GM10266 (cell line): ENCODE measurements around the gene SNRPD3.

Source experiments
- DNase-seq: peaks from one replicate; pipeline ENCODE4 v3.0.0; 2012; ENCODE audit errors: extremely low spot score
- TF ChIP-seq, protein P1 (sequence below): IDR thresholded peaks from 2 replicates; pipeline ENCODE4 v1.5.1; 2012; ENCODE audit warnings: mild to moderate bottlenecking, low read depth; ENCODE audit not compliant: control insufficient read depth, insufficient read depth; ENCODE audit errors: missing control alignments

SNRPD3 gene

DNA sequence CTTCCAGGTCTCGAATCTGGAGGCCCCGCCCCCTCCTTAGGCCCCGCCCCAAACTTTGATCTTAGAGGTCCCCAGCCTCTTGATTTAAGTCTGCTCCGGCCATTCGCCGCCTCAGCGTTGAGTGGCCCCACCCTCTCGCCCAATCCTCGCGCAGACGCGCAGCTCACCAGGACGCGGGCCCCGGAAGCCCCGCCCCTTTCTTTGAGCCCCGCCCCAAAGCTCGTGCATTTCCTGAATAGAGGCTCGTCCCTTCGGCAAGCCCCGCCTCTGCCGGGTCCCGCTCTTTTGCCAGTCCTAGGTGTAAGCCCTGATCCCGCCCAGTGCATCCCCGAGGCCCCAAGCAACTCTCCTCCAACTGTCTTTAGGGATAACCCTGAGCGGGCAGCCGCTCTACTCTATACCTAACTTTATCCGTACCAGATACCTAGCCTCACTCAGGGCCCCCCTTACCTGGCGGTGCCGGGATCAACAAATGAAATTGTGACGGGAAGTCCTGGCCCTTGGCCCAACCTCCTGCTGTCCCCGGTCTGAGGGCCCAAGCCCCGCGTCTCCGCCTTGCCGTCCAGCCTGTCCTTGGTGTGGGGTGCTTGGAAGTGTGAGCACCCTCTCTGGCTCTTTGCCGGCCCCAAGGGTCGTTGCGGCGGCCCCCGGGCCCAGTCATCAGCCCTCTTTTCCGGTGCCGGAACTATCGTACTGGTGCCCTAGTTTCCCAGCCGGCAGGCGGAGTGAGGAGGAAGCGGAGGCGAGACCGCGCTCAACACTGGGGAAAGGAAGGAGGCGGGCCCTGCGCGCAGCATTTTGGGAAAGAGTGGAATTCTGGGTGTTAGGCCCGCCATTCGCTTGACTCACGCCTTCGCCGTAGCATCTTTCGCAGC, at the start of gene SNRPD3:
SNRPD3 (plus strand) TSS at position 835 of the 875 bp plus-strand sequence. CDS start 1,676 bp downstream, outside the sequence.
- DNase-seq: peak; percentile 99

DNA sequence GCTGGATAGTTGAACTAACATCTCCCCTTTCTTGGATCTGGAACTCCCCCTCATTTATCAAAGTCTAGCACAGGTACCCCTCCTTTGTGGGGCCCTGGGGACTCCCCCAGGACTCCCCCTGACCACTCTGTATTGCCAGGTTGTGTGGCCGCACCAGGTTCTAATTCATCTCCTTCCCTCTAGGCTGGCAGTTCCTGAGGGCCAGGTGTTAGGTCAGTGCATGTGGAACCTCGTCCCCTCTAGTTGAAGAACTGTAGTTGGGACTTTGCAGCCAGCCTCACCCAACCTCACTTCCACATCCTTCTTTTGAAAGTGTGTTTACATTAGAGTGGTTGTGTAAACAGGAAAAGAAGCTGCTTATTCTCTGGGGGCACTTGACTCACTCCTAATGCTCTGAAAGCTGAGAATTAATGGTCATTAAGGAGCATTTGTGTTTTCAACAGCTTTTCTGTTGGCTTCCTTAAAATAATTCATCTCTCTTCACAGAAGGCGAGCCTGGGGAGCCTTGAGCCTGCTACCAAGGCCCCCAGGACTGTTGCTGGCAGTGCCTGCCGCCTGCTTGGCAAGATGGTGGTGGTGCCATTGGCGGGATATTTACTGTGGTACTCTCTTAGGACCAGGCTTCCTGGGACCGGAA, 48.9 kb upstream of the SNRPD3 start:
- no peak for DNase-seq
- TF ChIP-seq, protein P1, sequence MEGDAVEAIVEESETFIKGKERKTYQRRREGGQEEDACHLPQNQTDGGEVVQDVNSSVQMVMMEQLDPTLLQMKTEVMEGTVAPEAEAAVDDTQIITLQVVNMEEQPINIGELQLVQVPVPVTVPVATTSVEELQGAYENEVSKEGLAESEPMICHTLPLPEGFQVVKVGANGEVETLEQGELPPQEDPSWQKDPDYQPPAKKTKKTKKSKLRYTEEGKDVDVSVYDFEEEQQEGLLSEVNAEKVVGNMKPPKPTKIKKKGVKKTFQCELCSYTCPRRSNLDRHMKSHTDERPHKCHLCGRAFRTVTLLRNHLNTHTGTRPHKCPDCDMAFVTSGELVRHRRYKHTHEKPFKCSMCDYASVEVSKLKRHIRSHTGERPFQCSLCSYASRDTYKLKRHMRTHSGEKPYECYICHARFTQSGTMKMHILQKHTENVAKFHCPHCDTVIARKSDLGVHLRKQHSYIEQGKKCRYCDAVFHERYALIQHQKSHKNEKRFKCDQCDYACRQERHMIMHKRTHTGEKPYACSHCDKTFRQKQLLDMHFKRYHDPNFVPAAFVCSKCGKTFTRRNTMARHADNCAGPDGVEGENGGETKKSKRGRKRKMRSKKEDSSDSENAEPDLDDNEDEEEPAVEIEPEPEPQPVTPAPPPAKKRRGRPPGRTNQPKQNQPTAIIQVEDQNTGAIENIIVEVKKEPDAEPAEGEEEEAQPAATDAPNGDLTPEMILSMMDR: no peak

More for the DNA sequence above, at the start of gene SNRPD3:
- TF ChIP-seq, protein P1: no peak

DNA sequence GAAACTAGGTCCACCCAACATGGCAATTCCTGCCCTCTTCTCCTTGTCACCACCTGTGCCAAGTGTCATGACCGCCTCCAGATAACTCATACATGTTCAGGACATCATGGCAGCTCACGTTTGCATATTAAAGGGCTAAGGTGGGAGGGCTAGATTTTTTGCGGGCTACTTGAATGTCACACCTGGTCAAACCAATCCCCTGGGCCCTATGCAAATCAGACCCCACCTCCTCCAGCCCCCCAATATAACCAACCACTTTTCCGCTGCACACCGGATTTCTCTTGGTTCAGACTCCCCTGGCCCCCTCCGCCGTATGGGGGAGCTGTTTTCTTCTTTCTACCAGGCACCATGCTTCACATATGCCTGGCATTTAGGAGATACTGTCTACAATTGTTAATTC, 48.1 kb upstream of the SNRPD3 start:
- TF ChIP-seq, protein P1: no peak
- no peak for DNase-seq

DNA sequence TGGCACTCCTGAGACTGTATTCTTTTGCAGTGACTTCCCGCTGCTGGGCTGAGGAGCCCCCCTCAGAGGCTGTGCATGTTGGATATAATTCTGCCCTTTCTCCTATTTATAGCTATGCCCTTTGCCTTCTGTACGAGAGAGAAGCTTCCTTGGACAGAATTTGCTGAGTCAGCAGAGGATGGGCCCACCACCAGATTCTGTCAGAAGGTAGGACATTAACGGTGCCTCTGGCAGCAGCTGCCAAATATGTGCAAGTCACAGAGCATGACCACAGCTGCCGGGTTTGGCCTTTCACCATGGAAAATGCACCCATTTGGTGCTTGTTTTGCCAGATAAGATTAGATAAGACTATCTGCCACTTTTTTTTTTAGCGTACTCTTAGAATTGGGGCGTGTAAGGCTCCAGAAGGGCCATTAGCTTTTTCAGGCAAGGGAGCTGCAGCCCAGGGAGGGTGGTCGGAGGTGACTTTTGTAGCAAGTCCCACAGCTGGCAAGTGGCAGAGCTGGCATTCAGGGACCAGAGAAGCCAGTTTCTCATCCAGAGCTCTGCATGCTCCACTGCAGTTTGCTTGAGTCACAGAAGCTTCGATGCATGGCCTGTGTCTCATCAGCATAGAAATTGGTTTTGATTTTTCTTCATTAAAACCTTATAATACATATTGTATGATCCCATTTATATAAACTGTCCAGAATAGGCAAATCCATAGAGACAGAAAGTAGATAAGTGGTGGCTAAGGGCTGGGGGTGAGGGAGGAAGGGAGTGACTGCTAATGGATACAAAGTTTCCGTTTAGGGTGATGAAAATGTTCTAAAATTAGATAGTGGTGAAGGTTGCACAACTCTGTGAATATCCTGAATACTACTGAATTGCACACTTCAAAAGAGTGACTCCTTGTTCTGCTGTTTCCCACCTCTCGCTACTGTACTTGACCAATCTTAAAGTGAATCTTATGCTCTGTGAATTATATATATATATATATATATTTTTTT, 44.9 kb upstream of the SNRPD3 start:
- no peak for DNase-seq
- TF ChIP-seq, protein P1: no peak

DNA sequence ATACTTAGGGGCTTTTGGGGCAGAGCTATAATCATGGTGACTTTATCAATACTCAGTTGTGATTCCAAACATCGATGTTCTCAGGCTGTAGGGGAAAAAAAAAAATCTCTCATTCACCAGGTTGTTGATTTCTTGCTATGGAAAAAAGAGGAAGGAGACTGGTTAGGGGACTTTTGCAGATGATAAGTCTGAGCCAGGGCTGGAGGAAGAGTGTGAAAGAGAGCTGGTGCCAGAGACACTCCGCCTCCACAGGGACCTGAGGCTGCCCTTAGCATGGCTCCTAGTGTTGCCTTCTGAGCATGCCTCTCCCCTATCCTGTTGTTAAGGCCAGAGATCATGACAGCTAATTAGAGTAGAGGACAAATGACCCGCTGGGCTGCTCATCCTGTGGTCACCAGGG, 43.8 kb upstream of the SNRPD3 start:
- TF ChIP-seq, protein P1: no peak
- no peak for DNase-seq

DNA sequence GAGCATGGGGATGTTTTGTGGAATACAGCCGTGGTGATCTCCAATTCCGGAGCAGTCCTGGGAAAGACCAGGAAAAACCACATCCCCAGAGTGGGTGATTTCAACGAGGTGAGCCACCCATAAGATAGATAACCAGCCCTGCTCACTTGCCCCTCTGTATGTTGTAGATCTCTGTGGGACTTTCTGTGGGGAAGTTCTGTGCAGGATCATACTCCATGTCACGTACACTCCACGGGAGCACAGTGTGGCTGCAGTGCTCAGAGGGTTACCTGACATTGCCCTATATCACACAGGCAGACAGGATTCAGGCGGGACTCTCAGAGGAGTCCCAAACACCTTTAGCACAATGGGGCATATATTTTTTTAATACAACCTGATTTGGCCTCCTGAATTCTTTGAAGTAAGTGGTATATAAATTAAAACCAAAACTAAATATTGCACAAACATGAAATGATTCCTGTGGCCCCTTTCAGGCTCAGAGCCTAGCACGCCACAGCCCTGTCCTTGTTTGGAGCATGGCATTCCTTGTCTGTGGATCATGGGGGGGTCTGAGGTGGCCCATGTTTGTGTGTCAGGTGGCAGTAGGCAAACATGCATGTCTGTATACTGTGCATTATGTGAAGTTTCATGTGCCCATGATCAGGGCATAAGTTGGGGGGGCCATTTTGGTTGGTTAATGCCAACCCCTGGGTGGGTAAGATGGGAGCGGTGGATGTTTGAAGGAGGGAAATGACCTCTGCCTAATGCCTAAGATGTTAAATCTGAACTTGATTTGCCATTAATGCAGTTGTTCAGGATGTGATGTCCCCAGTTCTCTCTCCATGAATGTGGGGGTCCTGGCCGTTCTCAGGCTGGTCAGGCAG, 42.2 kb upstream of the SNRPD3 start:
- TF ChIP-seq, protein P1: no peak
- DNase-seq: no peak
